ENCODE data around the gene KCTD12.

DNA sequence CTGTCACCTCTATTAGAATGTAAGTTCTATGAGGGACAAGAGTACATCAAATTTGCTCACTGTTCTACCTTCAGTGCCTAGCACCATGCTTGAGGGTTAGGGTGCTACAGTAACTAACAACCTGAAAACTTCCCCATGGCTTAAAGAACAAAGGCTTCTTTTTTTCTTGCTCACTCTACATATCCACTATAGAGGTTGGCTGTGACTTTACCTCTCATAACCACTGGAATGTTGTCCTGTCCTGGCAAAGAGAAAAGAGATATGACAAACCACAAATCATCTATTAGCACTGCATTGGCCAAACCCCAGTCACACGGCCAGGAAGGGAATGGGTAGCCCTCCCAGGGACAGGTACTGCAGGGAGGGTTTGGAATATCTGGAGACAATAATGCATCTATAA, 38.9 kb upstream of the KCTD12 start:
- TF ChIP-seq, protein P1, sequence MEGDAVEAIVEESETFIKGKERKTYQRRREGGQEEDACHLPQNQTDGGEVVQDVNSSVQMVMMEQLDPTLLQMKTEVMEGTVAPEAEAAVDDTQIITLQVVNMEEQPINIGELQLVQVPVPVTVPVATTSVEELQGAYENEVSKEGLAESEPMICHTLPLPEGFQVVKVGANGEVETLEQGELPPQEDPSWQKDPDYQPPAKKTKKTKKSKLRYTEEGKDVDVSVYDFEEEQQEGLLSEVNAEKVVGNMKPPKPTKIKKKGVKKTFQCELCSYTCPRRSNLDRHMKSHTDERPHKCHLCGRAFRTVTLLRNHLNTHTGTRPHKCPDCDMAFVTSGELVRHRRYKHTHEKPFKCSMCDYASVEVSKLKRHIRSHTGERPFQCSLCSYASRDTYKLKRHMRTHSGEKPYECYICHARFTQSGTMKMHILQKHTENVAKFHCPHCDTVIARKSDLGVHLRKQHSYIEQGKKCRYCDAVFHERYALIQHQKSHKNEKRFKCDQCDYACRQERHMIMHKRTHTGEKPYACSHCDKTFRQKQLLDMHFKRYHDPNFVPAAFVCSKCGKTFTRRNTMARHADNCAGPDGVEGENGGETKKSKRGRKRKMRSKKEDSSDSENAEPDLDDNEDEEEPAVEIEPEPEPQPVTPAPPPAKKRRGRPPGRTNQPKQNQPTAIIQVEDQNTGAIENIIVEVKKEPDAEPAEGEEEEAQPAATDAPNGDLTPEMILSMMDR (conservative IDR thresholded peaks at IDR 0.05; ENCODE audit: low read length), result no peak
- TF ChIP-seq EZH2phosphoT487 (IDR thresholded peaks at IDR 0.05; ENCODE audit: borderline replicate concordance, low read depth, low read length), result no peak
